Transverse colon (tissue), 4 donors: Measurements from ENCODE around the gene LARP1. TPM values are rescaled to one million over a fixed set of nuclear protein-coding genes. Genes with fewer than 3 reads are reported as not detected.

Experiments
- DNase-seq: peaks from one replicate; pipeline ENCODE4 v3.0.0-alpha.2; 2019
- H3K27ac ChIP-seq, 4 donors: fragments of 200-600 bp; sonication (generic); 2 replicates each; pipeline ENCODE4 v1.5.1; 2016 to 2018; ENCODE audit warnings: inconsistent platforms in 4 of 4
- H3K27me3 ChIP-seq: fragments of 200-600 bp; sonication (generic); 2 replicates; pipeline ENCODE4 v1.5.1; 2017; ENCODE audit warnings: inconsistent platforms
- H3K36me3 ChIP-seq, 4 donors: fragments of 200-600 bp; sonication (generic); 2 replicates each; pipeline ENCODE4 v1.5.1; 2017 to 2019; ENCODE audit warnings: inconsistent platforms in 4 of 4
- H3K4me1 ChIP-seq, 4 donors: fragments of 200-600 bp; sonication (generic); 2 replicates each; pipeline ENCODE4 v1.5.1; 2017 to 2020; ENCODE audit warnings: inconsistent platforms in 4 of 4
- H3K4me3 ChIP-seq, 4 donors: fragments of 200-600 bp; sonication (generic); 1 replicate in 1 of 4; 2 replicates in 3 of 4; pipeline versions ENCODE4 v1.5.1 to v1.6.1; 2017 to 2019; ENCODE audit warnings: inconsistent platforms in 4 of 4
- H3K9me3 ChIP-seq, 2 donors: fragments of 200-600 bp; sonication (generic); 2 replicates each; pipeline ENCODE4 v1.5.1; 2017 to 2019; ENCODE audit warnings: inconsistent platforms in 2 of 2
- CTCF ChIP-seq, 5 experiments: fragments of 200-600 bp in 3 of 5; fragments of 450-650 bp in 2 of 5; sonication (generic) in 3 of 5; IDR thresholded peaks; 1 replicate in 2 of 5; 2 replicates in 3 of 5; pipeline ENCODE4 v1.5.1; 2016 to 2017; ENCODE audit warnings: antibody characterized with exemption in 5 of 5, inconsistent platforms in 3 of 5, mild to moderate bottlenecking in 2 of 5, moderate library complexity in 1 of 5
- EP300 ChIP-seq: sonication (generic); formaldehyde crosslinking; IDR thresholded peaks from one replicate; pipeline ENCODE4 v1.6.1; 2017; ENCODE audit warnings: antibody characterized with exemption, low read depth
- POLR2A ChIP-seq: fragments of 450-650 bp; IDR thresholded peaks from one replicate; pipeline ENCODE4 v1.6.1; 2016; ENCODE audit warnings: antibody characterized with exemption, mild to moderate bottlenecking, moderate library complexity
- POLR2AphosphoS5 ChIP-seq, 3 donors: sonication (generic); formaldehyde crosslinking; IDR thresholded peaks; one replicate each; pipeline ENCODE4 v1.6.1; 2016; ENCODE audit warnings: antibody characterized with exemption in 3 of 3
- WGBS, 2 donors: methylation state at CpG; one replicate each; pipeline ENCODE4 v1.1.5; 2018; ENCODE audit warnings: low coverage in 1 of 2; 5-methylcytosine and 5-hydroxymethylcytosine counted together
- in situ Hi-C, 4 donors: fragments of 200-750 bp; cut with MboI; loops; one replicate each; pipeline versions ENCODE4 v1.15.0 to v1.15.1; 2017; ENCODE audit warnings: low sequenced_read_pairs in 3 of 4, low pct_ligation_motif_present in 1 of 4, low pct_unique_long_range_greater_than_20kb in 1 of 4
- intact Hi-C: fragments of 100-400 bp; cut with DNase I; formaldehyde crosslinking; loops from one replicate; pipeline ENCODE4 v1.15.1; 2023; ENCODE audit warnings: low total_unique reads
- total RNA-seq, 4 donors: library from RNA; depleted of rRNA; stranded (reverse); fragments of >200 nt; gene quantifications; one replicate each; pipeline ENCODE4 v1.1.0, GENCODE V29; 2016

Gene LARP1
- total RNA-seq, 4 donors from 2014 or later = 63.6 to 171 (median 105) TPM

GRCh38 chr5:154806176-154806575 lies 51.0 kb downstream of the LARP1 start:
- Histone ChIP-seq H3K4me1 (no peaks in the 10 kb centered on the region), H3K9me3 (no peaks in the 10 kb centered on the region), H3K27me3 (no peaks in the 10 kb centered on the region), H3K36me3 (peaks cover 1 to 88% (median 36%) of the 10 kb centered on the region in 4 donors), H3K4me3 (no peak overlapping the region), H3K27ac (no peak overlapping the region)
- TF ChIP-seq POLR2A (no peak), POLR2AphosphoS5 (IDR thresholded peaks at IDR 0.05) (no peak), CTCF (IDR thresholded peaks at IDR 0.05) (no peak), EP300 (no peak)
- DNase-seq = no peak
- 77 to 81% methylated on average over 4 of the region's 4 CpGs for WGBS, 2 donors
- in situ Hi-C loops (loop anchor here in 2 of 4 donors (10.0 to 25.0 kb wide), 2 partner anchors 151 to 344 kb away; no protein-coding TSS in a partner anchor), intact Hi-C loops (no loop called here)

GRCh38 chr5:154811239-154811638 lies 56.1 kb downstream of the LARP1 start:
- Histone ChIP-seq H3K4me3 (no peak overlapping the region), H3K27ac (no peak overlapping the region), H3K4me1 (peaks cover 0 to 3% (median 0%) of the 10 kb centered on the region in 4 donors), H3K36me3 (peaks cover 0 to 59% (median 24%) of the 10 kb centered on the region in 4 donors), H3K9me3 (no peaks in the 10 kb centered on the region), H3K27me3 (no peaks in the 10 kb centered on the region)
- intact Hi-C loops = loop anchor here (5.0 kb wide), 1 partner anchor 159 kb away; no protein-coding TSS in a partner anchor
- TF ChIP-seq CTCF (IDR thresholded peaks at IDR 0.05) = no peak
- TF ChIP-seq POLR2AphosphoS5 (IDR thresholded peaks at IDR 0.05) = no peak
- 82 to 83% methylated on average over 7 of the region's 7 CpGs for WGBS, 2 donors
- DNase-seq = no peak
- in situ Hi-C loops = loop anchor here in 3 of 4 donors (5.0 to 25.0 kb wide), 2 partner anchors 164 to 349 kb away; no protein-coding TSS in a partner anchor

- H3K4me1 ChIP-seq = peaks cover 0 to 3% (median 0%) of the 10 kb centered on the region in 4 donors
- peak; percentile 62 for DNase-seq
- intact Hi-C loops = loop anchor here (5.0 kb wide), 1 partner anchor 160 kb away; no protein-coding TSS in a partner anchor
- TF ChIP-seq EP300 (no peak), CTCF (IDR thresholded peaks at IDR 0.05) (peak; percentile 89 to 96 (median 89))
- H3K27ac ChIP-seq = no peak overlapping the region
- WGBS, 2 donors = 30 to 32% methylated on average over 3 of the region's 3 CpGs
- H3K36me3 ChIP-seq = peaks cover 0 to 55% (median 24%) of the 10 kb centered on the region in 4 donors
- no peaks in the 10 kb centered on the region for H3K9me3 ChIP-seq
- H3K27me3 ChIP-seq = no peaks in the 10 kb centered on the region
- no peak overlapping the region for H3K4me3 ChIP-seq
- in situ Hi-C loops = loop anchor here in 3 of 4 donors (5.0 to 25.0 kb wide), 2 partner anchors 165 to 350 kb away; no protein-coding TSS in a partner anchor
Observed at GRCh38 chr5:154811653-154812465, 56.7 kb downstream of the LARP1 start.

- H3K4me3 ChIP-seq = no peak overlapping the region
- no peaks in the 10 kb centered on the region for H3K27me3 ChIP-seq
- no peaks in the 10 kb centered on the region for H3K9me3 ChIP-seq
- 57 to 67% methylated on average over 2 to 4 of the region's 4 CpGs for WGBS, 2 donors
- peaks cover 0 to 3% (median 0%) of the 10 kb centered on the region in 4 donors for H3K4me1 ChIP-seq
- TF ChIP-seq EP300 = no peak
- TF ChIP-seq POLR2AphosphoS5 (IDR thresholded peaks at IDR 0.05) = no peak
- TF ChIP-seq CTCF (IDR thresholded peaks at IDR 0.05) = no peak
- no peak for TF ChIP-seq POLR2A
- H3K36me3 ChIP-seq = peaks cover 0 to 50% (median 23%) of the 10 kb centered on the region in 4 donors
- H3K27ac ChIP-seq = no peak overlapping the region
- intact Hi-C loops = loop anchor here (5.0 kb wide), 1 partner anchor 161 kb away; no protein-coding TSS in a partner anchor
- no peak for DNase-seq
- in situ Hi-C loops = loop anchor here in 3 of 4 donors (5.0 to 25.0 kb wide), 2 partner anchors 166 to 351 kb away; no protein-coding TSS in a partner anchor
Observed at GRCh38 chr5:154813158-154813557, 58.0 kb downstream of the LARP1 start.
